SH-SY5Y (cell line): Measurements from ENCODE around the gene CCDC158.
A peak's percentile ranks its signal among the peaks of the same experiment; 100 is the strongest.

Experiments
- GATA2 ChIP-seq: IDR thresholded peaks from 2 replicates; pipeline ENCODE4 v1.6.1; 2011; ENCODE audit warnings: mild to moderate bottlenecking, low read depth, low read length
- GATA3 ChIP-seq: IDR thresholded peaks from 2 replicates; pipeline ENCODE4 v1.6.1; 2011; ENCODE audit warnings: low read depth, mild to moderate bottlenecking, low read length, moderate library complexity

Gene CCDC158

DNA sequence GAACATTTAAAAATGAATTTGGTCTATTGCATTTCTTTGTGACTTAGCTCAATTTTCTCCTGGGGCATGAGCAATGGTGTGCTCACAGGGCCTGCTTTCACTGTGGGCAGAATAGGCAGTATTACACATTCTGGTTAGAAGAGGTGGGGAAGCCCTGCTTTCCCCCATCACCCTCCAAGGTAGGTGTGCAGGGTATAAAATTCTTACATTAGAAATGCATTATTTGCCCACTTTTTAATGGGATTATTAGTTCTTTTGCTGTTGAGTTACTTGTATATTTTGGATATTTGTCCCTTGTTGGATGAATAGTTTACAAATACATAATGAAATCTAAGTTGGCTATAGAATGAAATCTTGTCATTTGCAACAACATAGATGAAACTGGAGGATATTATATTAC, 122.7 kb downstream of the CCDC158 start:
- TF ChIP-seq GATA3: no peak
- TF ChIP-seq GATA2: no peak

DNA sequence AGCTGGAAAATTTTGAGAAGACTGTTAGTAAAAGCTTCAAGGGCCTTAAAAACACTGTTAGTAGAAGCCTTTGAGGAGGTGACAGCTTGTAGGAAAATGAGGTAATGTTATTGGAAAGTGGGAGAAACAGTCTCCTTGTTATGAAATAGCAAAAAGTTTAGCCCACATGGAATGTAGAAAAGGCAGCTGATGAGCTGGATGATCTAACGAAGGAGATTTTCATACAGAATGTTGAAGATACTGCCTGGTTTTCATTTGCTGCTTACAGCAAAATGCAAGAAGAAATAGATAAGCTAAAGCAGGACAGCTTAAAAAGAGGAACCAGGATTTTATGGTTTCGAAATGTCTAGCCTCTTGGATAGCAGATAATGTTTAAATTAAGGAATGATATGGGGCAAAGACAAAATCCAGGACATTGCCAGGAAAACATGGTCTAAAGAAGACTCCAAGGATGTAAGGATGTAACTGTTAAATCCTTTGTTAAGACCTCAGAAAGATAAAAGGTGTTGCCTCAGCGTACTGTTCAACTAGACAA, 124.6 kb downstream of the CCDC158 start:
- TF ChIP-seq GATA2: no peak
- no peak for TF ChIP-seq GATA3

DNA sequence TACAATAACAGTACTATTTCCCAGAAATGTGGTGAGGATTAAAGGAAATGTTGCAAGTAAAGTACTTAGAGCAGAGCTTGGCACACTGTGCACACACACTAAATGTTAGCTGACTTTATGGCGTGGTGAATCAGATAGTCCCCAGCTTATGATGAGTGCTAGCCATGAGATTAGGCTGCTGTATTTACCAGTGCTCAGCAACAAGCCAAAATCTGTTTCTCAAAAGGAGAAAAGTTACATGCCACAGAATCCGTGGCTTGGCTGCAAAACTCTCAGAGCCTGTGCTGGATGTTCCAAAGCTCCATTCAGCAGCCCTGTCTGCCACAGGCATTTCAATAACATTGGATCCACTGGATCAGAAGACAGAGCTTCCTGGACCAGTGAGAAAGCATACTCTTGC, 127.2 kb downstream of the CCDC158 start:
- TF ChIP-seq GATA2: no peak
- no peak for TF ChIP-seq GATA3

DNA sequence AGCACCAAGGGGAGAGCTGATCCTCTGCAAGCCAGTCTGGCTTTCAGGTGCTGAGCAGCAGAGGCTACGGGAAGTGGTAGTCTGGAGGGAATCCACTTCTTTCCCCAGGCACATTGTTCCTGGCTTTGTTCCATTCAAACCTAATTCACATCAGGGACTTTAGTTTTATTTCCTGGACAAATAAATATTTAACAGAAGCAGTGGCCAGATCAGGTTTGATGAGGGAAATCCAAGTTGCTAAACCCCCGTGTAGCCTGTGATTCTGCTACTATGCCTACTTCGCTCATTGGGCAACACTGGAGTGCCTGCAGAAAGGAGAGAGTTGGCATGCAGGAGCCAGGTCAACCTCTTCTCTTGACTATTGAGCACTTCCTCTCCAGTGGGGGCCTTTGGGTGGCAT, 128.2 kb downstream of the CCDC158 start:
- no peak for TF ChIP-seq GATA3
- TF ChIP-seq GATA2: no peak

DNA sequence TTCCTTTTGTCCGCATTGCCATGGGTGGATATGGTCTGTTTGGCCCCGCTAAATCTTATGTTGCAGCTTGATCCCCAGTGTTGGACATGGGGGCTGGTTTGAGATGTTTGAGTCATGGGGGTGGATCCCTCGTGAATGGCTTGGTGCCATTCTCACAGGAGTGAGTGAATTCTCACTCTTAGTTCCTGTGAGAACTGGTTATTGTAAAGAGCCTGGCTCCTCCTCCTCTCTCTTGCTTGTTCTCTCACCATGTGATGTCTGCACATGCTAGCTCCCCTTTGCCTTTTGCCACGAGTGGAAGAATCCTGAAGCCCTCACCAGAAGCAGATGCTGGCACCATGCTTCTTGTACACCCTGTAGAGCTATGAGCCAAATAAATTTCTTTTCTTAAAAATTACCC, 137.0 kb downstream of the CCDC158 start:
- no peak for TF ChIP-seq GATA3
- no peak for TF ChIP-seq GATA2

DNA sequence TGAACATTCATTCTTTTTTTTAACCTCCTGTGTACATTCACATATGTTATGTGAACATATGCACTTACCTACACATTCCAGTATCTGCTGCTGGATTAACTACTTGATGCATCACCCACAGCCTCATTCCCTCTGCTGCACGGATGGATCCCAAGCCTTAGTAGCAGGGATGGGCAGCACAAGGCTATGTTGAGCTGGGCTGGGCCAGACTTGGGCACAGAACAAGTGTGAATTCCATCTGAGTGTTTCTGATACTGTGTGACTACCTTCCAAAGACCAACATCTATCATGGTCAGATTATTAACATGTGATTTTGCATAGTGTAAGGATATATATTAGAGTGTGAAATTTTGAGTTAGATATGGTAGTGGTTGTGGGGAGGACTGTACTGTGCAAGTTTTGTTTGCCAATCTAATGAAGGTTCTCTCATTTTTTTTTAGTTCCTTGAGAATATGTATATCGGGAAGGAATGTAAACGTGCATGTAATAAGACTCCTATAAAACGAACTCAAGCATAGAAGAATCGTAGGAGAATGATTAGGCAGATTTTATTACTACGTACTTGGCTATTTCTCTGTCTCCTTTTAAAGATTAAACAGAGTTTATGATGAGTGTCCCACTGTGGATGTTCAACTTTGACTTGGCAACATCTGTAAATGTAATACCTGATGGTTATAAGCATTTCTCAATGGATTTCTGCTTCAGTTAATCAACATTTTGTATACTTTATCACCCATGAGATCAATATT, 137.8 kb downstream of the CCDC158 start:
- TF ChIP-seq GATA2: no peak
- no peak for TF ChIP-seq GATA3

DNA sequence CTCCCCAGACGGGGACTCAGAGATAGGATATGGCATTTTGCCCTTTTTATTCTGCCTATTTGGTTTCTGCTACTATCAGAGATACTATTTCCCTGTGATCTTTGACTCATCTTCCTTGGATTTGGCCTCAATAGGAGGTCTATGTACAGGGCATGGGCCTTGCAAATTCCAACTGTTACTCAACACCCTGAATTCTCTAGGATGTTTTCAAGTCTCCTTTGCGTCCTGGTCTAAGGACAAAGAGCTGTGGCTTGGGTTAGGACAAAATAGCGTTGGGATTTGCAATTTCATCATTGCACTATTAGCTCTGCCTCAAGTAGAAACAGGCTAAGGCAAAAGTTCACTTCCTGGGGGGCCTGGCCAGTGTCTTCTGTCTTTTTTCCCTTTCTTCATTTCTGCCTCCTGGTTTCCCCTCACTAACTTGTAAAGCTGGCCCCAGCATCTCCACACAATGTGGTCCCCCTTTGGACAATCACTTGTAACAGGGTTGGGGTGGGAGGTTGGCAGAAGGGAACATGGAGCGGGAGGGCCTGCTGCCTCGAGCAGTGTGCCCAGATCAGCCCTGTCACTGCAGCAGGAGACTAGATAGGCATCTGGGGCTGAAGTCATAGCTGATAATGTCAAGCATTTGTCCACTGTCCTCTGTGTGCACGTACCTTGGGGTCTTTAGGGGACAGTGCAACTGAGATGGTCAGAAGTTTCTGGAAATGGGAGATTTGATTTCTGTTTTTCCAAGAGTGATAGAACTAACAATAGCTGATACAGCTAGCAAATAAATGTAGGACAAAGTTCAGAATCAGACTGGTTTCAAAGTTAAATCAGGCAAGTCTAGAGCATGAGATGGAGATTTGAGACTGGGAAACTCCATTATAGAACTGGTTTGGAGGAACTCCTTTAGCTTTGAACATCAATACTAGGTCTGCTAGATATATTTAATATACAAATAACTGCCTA, 140.2 kb downstream of the CCDC158 start:
- TF ChIP-seq GATA2 (peak; percentile 46), GATA3 (no peak)

DNA sequence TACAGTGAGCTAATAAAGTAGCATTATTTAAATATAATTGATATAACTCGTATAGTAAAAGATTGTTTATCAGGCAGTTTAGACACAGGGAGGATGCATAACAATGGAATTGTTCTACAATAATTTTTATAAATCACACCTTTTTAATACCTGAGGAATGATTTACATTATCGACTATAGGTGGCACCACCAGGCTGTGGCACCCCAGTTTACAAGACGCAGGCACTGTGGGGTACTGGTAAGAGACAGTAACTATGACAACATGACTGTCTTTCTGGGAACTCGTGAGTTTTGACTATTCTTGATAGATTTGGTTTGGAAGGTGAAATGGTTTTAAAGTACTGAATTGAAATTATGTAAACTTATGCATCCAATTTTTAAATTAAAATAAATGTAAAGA, 141.5 kb downstream of the CCDC158 start:
- TF ChIP-seq GATA3 (no peak), GATA2 (no peak)

DNA sequence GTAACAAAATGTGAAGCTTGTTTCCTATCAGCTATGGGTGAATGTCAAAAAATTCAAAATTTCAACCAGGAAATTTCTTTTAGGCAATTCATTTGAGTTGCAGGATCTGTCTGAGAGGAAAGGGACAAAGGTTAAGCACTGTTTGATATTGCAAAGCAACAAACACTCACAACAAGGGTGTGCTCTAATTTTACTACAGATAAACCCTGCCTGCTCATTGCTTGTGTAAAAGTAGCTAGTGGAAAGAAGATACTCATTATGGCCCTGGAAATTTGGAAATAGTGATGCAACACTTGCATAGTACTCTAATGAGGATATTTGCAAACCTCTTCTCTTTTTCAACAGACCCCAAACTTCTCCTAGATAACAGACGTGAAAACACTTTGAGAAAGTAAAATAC, 142.4 kb downstream of the CCDC158 start:
- TF ChIP-seq GATA3: no peak
- TF ChIP-seq GATA2: no peak

DNA sequence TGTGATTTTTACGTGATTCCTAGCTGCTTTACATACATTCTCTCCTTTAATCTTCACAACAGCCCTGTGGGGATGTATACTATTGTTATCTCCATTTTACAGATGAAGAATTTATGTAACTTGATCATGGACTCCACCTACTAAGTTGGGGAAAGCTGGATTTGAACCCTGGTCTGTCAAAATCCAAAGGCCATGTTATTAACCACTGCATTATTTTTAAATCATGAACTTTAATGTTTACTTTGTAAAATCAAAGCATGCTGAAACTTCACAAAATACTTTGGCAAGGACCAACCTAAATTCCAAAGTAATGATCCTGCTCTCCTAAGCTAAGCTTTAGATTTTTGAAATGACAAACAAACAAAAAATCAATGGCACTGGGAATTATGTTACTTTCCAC, 143.3 kb downstream of the CCDC158 start:
- no peak for TF ChIP-seq GATA3
- TF ChIP-seq GATA2: no peak

DNA sequence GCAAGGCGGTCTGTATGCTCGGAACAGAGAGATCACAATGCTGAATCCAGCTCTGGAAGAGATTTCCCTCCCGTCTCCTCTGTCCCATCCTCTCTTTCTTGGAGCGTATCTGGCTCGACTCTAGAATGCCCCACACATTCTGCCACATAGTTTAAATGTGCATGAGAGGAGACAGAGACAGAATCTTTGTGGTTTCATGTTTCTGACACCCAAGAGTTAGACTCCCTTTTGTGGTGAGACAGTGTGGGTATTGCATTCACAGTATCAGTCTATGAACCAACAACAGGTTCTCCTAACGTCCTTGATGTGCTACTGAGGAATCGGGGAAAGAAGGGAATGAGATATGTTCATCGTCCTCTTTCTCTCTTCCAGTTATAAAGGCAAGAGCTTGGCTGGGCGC, 144.1 kb downstream of the CCDC158 start:
- TF ChIP-seq GATA3 (no peak), GATA2 (no peak)

DNA sequence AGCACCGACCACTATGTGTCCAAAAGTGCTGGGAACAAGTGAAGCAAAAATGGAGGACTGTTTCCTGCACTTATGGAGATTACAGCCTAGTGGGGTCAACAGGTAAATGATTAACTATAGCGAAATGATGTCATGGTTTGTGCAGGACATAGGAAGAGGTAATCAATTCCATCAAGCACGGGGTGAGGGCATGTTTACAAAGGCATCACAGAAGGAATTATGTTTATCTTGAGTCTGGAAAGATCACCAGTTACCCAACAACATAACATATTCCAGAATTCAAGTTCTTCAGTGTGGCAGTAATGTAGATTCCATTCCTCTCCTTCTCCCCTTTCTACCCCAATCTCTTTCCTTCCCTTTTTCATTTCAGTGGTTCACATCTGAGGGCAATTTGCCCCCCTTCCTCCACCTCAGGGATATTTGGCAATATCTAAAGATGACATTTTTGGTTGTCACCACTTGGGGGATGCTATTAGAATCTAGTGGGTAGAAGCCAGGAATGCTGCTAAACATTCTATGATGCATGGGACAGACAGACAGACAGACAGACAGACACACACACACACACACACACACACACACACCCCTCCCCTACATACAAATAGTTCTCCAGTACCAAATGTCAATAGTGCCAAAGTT, 145.3 kb downstream of the CCDC158 start:
- TF ChIP-seq GATA3 (no peak), GATA2 (no peak)

DNA sequence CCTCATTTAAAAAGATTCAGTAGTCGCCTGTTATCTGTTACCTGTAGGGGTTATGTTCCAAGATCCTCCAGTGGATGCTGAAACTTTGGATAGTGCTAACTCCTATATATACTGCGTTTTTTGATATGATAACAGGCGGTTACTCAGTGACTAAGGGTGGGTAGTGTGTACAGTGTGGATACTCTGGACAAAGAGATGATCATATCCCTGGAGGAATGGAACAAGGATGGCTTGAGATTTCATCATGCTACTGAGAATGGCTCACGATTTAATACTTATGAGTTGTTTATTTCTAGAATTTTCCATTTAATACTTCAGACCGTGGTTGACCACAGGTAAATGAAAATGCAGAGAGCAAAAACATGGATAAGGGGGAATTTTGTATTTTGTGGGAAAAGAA, 147.9 kb downstream of the CCDC158 start:
- TF ChIP-seq GATA2: no peak
- no peak for TF ChIP-seq GATA3

DNA sequence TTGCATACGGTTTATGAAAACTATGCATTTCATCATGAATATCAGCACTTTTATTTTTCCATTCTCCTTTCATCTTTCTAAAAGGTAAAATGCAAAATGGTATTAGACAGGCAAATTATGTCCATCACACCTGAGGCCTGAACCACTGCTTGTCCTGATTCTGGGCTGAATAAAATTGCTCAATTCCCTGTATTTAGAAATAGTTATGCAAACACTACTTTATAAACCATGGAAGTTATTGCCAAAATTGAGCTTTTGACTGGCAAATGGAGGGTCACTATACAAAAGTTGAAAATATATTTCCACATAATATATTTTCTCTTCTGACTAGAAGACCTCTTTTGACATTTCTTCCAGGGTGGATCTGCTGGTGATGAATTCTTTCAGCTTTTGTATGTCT, 148.4 kb downstream of the CCDC158 start:
- TF ChIP-seq GATA3 (no peak), GATA2 (no peak)
